UCSD-AML1 (cell line): ENCODE data around the gene PHF5A.

ENCODE experiments used
- DNase-seq: peaks from one replicate; lab custom pipeline; 2025; ENCODE audit not compliant: unreplicated experiment; lab: John Stamatoyannopoulos, UW

Gene PHF5A

GRCh38 chr22:41417622-41418390 lies 50.7 kb downstream of the PHF5A start:
- no peak for DNase-seq

DNA sequence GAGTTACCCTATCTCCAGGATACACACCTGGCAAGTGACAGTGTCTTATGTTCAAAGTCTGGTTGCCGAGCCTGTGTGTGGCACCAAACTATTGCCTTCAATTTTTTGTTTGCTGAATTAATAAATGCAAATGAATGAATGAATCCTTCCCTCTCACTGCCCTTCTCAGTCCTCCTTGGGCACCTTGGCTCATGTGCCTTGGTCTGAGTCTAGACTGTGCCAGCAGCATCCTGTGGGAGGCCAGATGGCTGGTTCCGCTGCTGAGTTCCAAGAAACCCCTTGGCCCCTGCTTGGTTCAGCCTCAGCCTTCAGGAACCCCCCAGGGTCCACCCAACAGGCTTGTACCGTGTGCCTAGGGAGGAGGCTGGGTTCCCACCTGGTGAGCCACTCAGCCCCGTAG lies 52.9 kb downstream of the PHF5A start:
- DNase-seq: no peak

- no peak for DNase-seq
Measured at GRCh38 chr22:41411021-41411851, 57.3 kb downstream of the PHF5A start.

DNA sequence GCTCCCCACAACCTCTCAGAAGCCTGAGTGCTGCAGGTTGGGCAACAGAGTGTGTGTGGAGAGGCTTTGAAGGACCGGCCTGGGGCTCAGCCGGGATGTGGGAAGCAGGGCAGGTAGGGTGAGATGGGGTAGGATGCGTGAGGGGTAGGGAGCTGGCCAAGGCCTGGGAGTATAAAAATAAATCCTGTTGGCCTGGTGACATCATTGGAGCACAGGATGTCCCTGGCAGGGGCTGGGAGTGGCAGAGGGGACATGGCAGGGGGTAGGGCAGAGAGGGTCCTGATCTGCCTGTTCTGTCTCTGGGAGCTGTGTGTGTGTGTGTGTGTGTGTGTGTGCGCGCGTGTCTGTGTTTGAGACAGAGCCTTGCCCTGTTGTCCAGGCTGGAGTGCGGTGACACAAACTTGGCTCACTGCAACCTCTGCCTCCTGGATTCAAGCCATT lies 58.2 kb downstream of the PHF5A start:
- DNase-seq: no peak
